ENCODE data around the gene EFCAB9. TPM values are rescaled to one million over a fixed set of nuclear protein-coding genes. Genes with fewer than 3 reads are reported as not detected.

The EFCAB9 gene
- total RNA-seq, 1 experiment from 2014 or later = not detected

GRCh38 chr5:172235827-172236736, 42.1 kb downstream of the EFCAB9 start:
- DNase-seq (ENCODE audit: low read depth) = no peak

GRCh38 chr5:172238334-172238733, 44.4 kb downstream of the EFCAB9 start:
- no peak for DNase-seq (ENCODE audit: low read depth)

- DNase-seq (ENCODE audit: low read depth) = no peak
Observed at GRCh38 chr5:172243302-172243701, 49.3 kb downstream of the EFCAB9 start.

GRCh38 chr5:172245046-172245445, 51.1 kb downstream of the EFCAB9 start:
- DNase-seq (ENCODE audit: low read depth) = no peak

- DNase-seq (ENCODE audit: low read depth) = no peak
Observed at GRCh38 chr5:172245703-172246125, 51.7 kb downstream of the EFCAB9 start.

GRCh38 chr5:172248637-172249036, 54.7 kb downstream of the EFCAB9 start:
- DNase-seq (ENCODE audit: low read depth) = no peak

GRCh38 chr5:172251419-172251818, 57.4 kb downstream of the EFCAB9 start:
- DNase-seq (ENCODE audit: low read depth) = no peak

GRCh38 chr5:172252501-172252900, 58.5 kb downstream of the EFCAB9 start:
- no peak for DNase-seq (ENCODE audit: low read depth)

Other genes with a start within 250 kb of the EFCAB9 start
- 45.3 and 58.3 TPM in 2 replicates for gene FBXW11, start 187.5 kb upstream of the EFCAB9 start, total RNA-seq (2014; rRNA removed; shearing (Covaris generic))
- 20.1 and 21.1 TPM in 2 replicates for gene STK10, start 5.9 kb upstream of the EFCAB9 start, total RNA-seq (2014; rRNA removed; shearing (Covaris generic))
- 24.1 and 26.8 TPM in 2 replicates for gene UBTD2, start 89.6 kb downstream of the EFCAB9 start, total RNA-seq (2014; rRNA removed; shearing (Covaris generic))